HEK293T (cell line): ENCODE results near the gene MERTK.

Experiments used
- ELF4 ChIP-seq: fragments of 450-650 bp; IDR thresholded peaks from 2 replicates; pipeline ENCODE4 v1.6.1; 2017; ENCODE audit warnings: antibody characterized with exemption
- HDGF ChIP-seq: fragments of 450-650 bp; IDR thresholded peaks from 2 replicates; pipeline ENCODE4 v1.6.1; 2017; ENCODE audit warnings: antibody characterized with exemption, borderline replicate concordance
- L3MBTL2 ChIP-seq: fragments of 450-650 bp; conservative IDR thresholded peaks from 2 replicates; pipeline ENCODE4 v1.6.1; 2016; ENCODE audit warnings: mild to moderate bottlenecking
- SP1 ChIP-seq: fragments of 450-650 bp; IDR thresholded peaks from 2 replicates; pipeline ENCODE4 v1.6.1; 2017
- TARDBP ChIP-seq: fragments of 450-650 bp; IDR thresholded peaks from 2 replicates; pipeline ENCODE4 v1.6.1; 2016

- TF ChIP-seq ELF4, result no peak
- TF ChIP-seq HDGF, result no peak
- no peak for TF ChIP-seq SP1
- no peak for TF ChIP-seq TARDBP
- no peak for TF ChIP-seq L3MBTL2
Observed at GRCh38 chr2:112023707-112024106, 125.3 kb downstream of the MERTK start.
